Measurements from ENCODE around the gene ARHGEF12. TPM values are rescaled to one million over a fixed set of nuclear protein-coding genes. Genes with fewer than 3 reads are reported as not detected.

ARHGEF12 gene
- total and polyA plus RNA-seq, 2 donors (not counting 1 experiment from before 2014, with no cell fraction given), result 2.0 to 21.6 TPM

GRCh38 chr11:120399307-120399706 lies 63.1 kb downstream of the ARHGEF12 start:
- DNase-seq, result no peak
- H3K9me3 ChIP-seq (ENCODE audit: control extremely low read depth in 1 of 3, control insufficient read depth in 2 of 3, insufficient read depth in 1 of 3, low read length in 2 of 3), result no peaks in the 10 kb centered on the region
- intact Hi-C loops (cut with micrococcal nuclease), result no loop called here
- Mint-ChIP-seq H3K4me3 (no peak overlapping the region), H3K27me3 (peaks cover 4% of the 10 kb centered on the region), H3K4me1 (peaks cover 9% of the 10 kb centered on the region), H3K9me3 (ENCODE audit: insufficient read depth) (no peaks in the 10 kb centered on the region), H3K27ac (no peak overlapping the region)
- no peak overlapping the region for H3K4me2 ChIP-seq (replicated peaks; ENCODE audit: low read depth, low read length, poor library complexity, severe bottlenecking)
- WGBS (ENCODE audit: insufficient coverage), result no CpG with 5 or more reads among the region's 2 CpGs
- no peak overlapping the region for H3K4me3 ChIP-seq (ENCODE audit: control extremely low read depth in 1 of 5, extremely low read depth in 1 of 5, insufficient read depth in 1 of 5, low read depth in 2 of 5, low read length in 4 of 5)
- H2AFZ ChIP-seq (ENCODE audit: insufficient read depth, low read depth, low read length, poor library complexity, severe bottlenecking), result no peak overlapping the region
- TF ChIP-seq EZH2 (IDR thresholded peaks at IDR 0.05; ENCODE audit: borderline replicate concordance, insufficient read depth, low read depth, low read length, poor library complexity, severe bottlenecking), result no peak
- no peak for TF ChIP-seq CTCF (IDR thresholded peaks at IDR 0.05)
- ChIA-PET CTCF (no interaction called here), POLR2A (no interaction called here)
- H3K27me3 ChIP-seq (replicated peaks in 1 of 4; ENCODE audit: control extremely low read depth in 1 of 4, control insufficient read depth in 3 of 4, insufficient read depth in 4 of 4, low read length in 3 of 4), result no peaks in the 10 kb centered on the region
- ATAC-seq (ENCODE audit: low read depth), result no peak
- H3K36me3 ChIP-seq (replicated peaks in 1 of 2; ENCODE audit: control extremely low read depth in 1 of 2, control insufficient read depth in 1 of 2, extremely low read depth in 1 of 2, insufficient read depth in 2 of 2, low read length in 1 of 2), result no peaks in the 10 kb centered on the region
- H3K79me2 ChIP-seq (ENCODE audit: control insufficient read depth, insufficient read depth, low read length), result no peaks in the 10 kb centered on the region
- no peaks in the 10 kb centered on the region for H4K20me1 ChIP-seq (ENCODE audit: control insufficient read depth, insufficient read depth, low read length, poor library complexity, severe bottlenecking)
- no peaks in the 10 kb centered on the region for H3K4me1 ChIP-seq (ENCODE audit: control insufficient read depth in 2 of 2, insufficient read depth in 2 of 2, low read length in 2 of 2)
- H3K9ac ChIP-seq (ENCODE audit: low read length), result no peak overlapping the region
- H3K27ac ChIP-seq (ENCODE audit: low read length in 2 of 2), result no peak overlapping the region

- ChIA-PET POLR2A (no interaction called here), CTCF (interaction anchor here (1.1 kb wide), 1 partner anchor 9 kb away, joined by 3 read pairs; no protein-coding TSS in a partner anchor)
- Histone ChIP-seq H3K9ac (ENCODE audit: low read length) (no peak overlapping the region), H3K9me3 (ENCODE audit: control extremely low read depth in 1 of 3, control insufficient read depth in 2 of 3, insufficient read depth in 1 of 3, low read length in 2 of 3) (no peaks in the 10 kb centered on the region), H3K4me3 (ENCODE audit: control extremely low read depth in 1 of 5, extremely low read depth in 1 of 5, insufficient read depth in 1 of 5, low read depth in 2 of 5, low read length in 4 of 5) (no peak overlapping the region), H3K4me2 (replicated peaks; ENCODE audit: low read depth, low read length, poor library complexity, severe bottlenecking) (no peak overlapping the region), H2AFZ (ENCODE audit: insufficient read depth, low read depth, low read length, poor library complexity, severe bottlenecking) (no peak overlapping the region), H3K36me3 (replicated peaks in 1 of 2; ENCODE audit: control extremely low read depth in 1 of 2, control insufficient read depth in 1 of 2, extremely low read depth in 1 of 2, insufficient read depth in 2 of 2, low read length in 1 of 2) (no peaks in the 10 kb centered on the region), H4K20me1 (ENCODE audit: control insufficient read depth, insufficient read depth, low read length, poor library complexity, severe bottlenecking) (no peaks in the 10 kb centered on the region), H3K79me2 (ENCODE audit: control insufficient read depth, insufficient read depth, low read length) (no peaks in the 10 kb centered on the region), H3K4me1 (ENCODE audit: control insufficient read depth in 2 of 2, insufficient read depth in 2 of 2, low read length in 2 of 2) (no peaks in the 10 kb centered on the region), H3K27me3 (replicated peaks in 1 of 4; ENCODE audit: control extremely low read depth in 1 of 4, control insufficient read depth in 3 of 4, insufficient read depth in 4 of 4, low read length in 3 of 4) (no peaks in the 10 kb centered on the region), H3K27ac (ENCODE audit: low read length in 2 of 2) (no peak overlapping the region)
- H3K4me3 Mint-ChIP-seq, result no peak overlapping the region
- DNase-seq (no peak), ATAC-seq (ENCODE audit: low read depth) (no peak)
- H3K9me3 Mint-ChIP-seq (ENCODE audit: insufficient read depth), result no peaks in the 10 kb centered on the region
- WGBS (ENCODE audit: insufficient coverage), result 100% methylated on average over 1 of the region's 7 CpGs
- H3K27ac Mint-ChIP-seq, result no peak overlapping the region
- peaks cover 9% of the 10 kb centered on the region for H3K4me1 Mint-ChIP-seq
- TF ChIP-seq EZH2 (IDR thresholded peaks at IDR 0.05; ENCODE audit: borderline replicate concordance, insufficient read depth, low read depth, low read length, poor library complexity, severe bottlenecking), result no peak
- no peak for TF ChIP-seq CTCF (IDR thresholded peaks at IDR 0.05)
- peaks cover 4% of the 10 kb centered on the region for H3K27me3 Mint-ChIP-seq
- intact Hi-C loops (cut with micrococcal nuclease), result no loop called here
Observed at GRCh38 chr11:120400564-120401364, 64.6 kb downstream of the ARHGEF12 start.
